Transverse colon (tissue), 3 donors: Measurements from ENCODE around the gene PDE1C.

Experiments
- POLR2A ChIP-seq: fragments of 450-650 bp; IDR thresholded peaks from one replicate; pipeline ENCODE4 v1.6.1; 2016; ENCODE audit warnings: antibody characterized with exemption, mild to moderate bottlenecking, moderate library complexity
- TF ChIP-seq, protein P1 (sequence below), 5 experiments: fragments of 200-600 bp in 3 of 5; fragments of 450-650 bp in 2 of 5; sonication (generic) in 3 of 5; IDR thresholded peaks; 1 replicate in 2 of 5; 2 replicates in 3 of 5; pipeline ENCODE4 v1.5.1; 2016 to 2017; ENCODE audit warnings: antibody characterized with exemption in 5 of 5, inconsistent platforms in 3 of 5, mild to moderate bottlenecking in 2 of 5, moderate library complexity in 1 of 5

DNA sequence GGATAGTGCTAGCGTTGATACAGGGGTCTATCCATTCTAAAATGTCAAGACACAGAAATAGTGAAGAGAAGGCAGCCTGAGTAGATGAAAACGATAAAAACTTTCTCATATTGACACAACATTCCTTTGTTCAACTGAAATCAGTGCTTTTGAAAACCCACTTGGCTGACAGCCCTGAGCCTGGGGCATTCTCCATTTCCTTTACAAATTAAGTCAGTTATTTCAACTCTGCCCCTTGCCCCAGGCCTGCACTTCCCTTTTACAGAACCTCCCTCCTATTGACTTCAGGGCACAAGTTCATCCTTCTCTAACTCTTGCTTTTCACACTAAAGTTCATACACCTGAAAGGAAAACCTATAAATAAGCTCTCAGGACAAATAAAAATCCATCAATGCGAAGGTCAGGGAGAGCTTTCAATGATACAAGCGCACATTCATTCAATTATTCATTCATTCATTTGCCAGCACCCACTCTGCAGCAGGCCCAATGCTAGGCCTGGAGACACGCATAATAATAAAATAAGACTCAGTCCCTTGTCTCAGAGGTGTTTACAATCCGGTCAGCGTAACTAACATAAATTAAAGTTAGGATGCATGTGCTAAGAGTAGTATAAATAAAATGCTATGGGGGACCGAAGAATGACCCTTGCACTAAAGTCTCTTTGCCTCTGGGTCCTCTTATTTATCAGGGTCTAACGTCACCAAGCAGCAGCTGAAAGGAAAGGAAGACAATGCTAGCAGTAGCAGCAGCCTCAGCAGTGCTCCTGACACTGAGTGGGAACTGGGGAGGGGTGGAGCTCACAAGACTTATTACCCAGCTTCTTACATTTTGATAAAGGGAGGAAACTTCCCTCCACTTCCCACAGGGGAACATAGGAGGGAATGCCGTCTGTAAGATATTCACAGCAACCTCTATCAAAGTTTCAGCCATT is 134.8 kb downstream of the PDE1C start:
- TF ChIP-seq, protein P1, sequence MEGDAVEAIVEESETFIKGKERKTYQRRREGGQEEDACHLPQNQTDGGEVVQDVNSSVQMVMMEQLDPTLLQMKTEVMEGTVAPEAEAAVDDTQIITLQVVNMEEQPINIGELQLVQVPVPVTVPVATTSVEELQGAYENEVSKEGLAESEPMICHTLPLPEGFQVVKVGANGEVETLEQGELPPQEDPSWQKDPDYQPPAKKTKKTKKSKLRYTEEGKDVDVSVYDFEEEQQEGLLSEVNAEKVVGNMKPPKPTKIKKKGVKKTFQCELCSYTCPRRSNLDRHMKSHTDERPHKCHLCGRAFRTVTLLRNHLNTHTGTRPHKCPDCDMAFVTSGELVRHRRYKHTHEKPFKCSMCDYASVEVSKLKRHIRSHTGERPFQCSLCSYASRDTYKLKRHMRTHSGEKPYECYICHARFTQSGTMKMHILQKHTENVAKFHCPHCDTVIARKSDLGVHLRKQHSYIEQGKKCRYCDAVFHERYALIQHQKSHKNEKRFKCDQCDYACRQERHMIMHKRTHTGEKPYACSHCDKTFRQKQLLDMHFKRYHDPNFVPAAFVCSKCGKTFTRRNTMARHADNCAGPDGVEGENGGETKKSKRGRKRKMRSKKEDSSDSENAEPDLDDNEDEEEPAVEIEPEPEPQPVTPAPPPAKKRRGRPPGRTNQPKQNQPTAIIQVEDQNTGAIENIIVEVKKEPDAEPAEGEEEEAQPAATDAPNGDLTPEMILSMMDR (IDR thresholded peaks at IDR 0.05), result no peak
- TF ChIP-seq POLR2A, result no peak
